Stimulated activated CD4-positive, alpha-beta T cell treated with anti-CD3 and anti-CD28 coated beads, TNF-alpha, amount 100 ng/mL, for 4 hours (primary cell): ENCODE measurements around the gene ZNF337.
"Not testable (repeated sequence)": the region's sequence is repeated elsewhere in the genome, so short reads cannot be mapped to it uniquely, and the experiment has no call there.

Source experiments
- DNase-seq, 3 experiments: peaks; one replicate each; pipeline ENCODE4 v3.0.0-alpha.2; 2020; ENCODE audit warnings: low read depth in 3 of 3

The ZNF337 gene

DNA sequence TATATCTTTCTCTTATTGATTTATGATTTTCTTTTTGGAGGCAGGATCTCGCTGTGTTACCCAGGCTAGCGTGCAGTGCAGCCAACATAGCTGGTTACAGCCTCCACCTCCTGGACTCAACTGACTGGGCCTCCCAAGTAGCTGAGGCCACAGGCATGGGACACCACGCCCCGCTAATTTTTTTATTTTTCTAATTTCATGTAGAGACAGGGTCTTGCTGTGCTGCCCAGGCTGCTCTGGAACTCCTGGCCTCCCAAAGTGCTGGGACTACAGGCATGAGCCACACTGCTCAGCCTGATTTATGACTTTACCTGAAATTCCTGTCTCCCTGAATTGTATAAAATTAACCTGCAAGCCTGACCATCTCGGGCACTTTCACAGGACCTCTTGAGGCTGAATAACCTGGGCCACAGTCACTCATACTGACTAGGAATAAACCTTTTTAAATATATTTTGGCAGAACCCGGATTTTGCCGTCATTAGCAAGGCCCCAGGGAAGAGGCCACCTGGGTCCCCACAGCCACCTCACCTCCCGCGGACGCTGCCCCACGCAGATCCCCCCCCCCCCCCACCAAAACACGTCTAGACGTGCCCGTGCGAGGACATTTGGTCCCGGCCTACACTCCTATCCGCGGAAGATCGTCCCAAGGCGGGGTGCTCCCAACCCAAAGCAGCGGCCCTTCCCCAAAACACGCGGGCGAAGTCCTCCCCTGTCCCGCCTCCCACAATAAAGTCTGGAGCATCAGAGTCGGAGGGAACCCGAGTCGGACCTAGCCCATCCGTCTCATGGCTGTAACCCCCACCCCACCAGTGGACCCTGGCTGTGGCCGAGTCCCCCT is 902 bp downstream of the ZNF337 start:
- no peak for DNase-seq

DNA sequence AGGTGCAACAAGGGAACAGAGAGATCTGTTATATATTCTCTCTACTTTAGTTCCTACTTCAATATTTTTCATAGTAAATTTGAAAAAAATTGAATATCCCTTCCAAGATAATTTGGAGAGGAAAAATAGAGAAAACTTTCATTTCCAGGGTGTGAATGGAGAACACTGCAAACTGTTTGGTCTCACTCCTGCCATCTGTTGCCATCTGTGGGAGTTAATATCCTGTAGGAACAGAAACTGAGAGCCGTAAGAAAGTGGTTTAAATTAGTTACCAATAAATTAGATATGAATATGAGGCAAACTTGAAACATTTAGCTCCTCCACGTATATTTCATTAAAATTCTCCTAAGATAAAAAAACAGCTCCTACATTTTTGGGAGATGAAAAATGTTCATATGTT is 4.2 kb downstream of the ZNF337 start:
- DNase-seq = no peak

DNA sequence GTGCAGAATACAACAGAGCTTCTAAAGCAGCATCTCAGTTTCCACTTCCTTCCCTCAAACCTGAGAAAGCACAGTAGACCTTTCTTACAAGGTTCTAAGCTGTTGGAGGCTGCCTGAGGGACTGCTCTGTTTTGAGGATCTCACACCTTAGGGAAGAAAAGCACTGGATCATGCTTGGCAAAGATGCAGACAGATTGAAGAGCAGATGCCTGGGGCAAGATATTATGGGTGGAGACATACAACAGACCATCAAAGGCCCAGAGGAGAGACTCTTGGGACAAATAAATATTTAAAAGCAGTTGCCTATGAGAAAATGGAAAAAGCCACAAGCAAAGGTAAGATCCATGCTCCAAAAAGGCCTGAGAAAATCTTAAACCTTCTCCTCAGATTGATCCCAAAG is 6.2 kb downstream of the ZNF337 start:
- DNase-seq = no peak

DNA sequence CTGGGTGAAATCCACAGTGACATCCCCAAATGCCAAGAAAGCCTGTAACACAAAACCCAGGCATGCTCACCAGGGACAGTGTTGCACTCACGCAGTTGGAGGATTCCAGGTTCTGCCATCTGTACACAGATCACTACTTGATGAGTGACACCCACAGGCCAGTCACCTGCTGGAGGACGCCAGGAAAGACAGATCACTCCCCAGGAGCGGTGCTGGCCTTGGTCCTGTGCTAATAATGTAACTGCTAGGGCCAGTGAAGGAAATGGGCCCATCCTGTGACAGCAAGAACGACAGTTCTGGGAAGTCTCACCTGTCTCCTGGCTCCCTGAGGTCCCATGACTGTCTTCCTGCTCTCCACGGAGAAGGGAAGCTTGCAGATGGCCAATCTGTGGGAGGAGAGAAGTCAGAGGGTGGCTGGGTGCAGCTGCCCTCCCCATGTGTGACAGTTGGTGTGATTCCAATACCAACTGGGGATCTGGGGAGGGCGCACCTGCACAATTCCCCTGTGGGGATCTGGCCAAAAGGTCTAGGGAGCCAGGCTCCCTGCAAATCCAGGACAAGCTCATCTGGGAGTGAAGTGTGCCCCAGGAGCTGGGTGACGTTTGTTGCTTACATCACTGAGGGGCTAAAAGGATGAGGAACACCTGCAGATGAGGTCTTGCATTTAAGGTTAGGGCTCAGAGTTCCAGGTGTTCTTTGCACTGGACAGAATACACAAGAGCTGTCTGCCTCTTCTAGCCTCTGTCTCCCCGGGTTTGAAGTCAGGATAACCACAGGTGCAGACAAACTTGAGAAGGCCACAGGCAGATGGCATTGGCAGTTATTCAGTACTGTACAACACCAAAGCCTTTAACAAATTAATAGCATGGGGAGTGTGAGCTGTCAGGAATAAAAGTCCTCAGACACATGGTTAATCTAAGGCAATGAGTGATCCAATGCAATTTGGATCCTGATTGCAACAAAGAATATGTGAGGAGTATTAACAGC is 10.3 kb downstream of the ZNF337 start:
- DNase-seq = no peak

DNA sequence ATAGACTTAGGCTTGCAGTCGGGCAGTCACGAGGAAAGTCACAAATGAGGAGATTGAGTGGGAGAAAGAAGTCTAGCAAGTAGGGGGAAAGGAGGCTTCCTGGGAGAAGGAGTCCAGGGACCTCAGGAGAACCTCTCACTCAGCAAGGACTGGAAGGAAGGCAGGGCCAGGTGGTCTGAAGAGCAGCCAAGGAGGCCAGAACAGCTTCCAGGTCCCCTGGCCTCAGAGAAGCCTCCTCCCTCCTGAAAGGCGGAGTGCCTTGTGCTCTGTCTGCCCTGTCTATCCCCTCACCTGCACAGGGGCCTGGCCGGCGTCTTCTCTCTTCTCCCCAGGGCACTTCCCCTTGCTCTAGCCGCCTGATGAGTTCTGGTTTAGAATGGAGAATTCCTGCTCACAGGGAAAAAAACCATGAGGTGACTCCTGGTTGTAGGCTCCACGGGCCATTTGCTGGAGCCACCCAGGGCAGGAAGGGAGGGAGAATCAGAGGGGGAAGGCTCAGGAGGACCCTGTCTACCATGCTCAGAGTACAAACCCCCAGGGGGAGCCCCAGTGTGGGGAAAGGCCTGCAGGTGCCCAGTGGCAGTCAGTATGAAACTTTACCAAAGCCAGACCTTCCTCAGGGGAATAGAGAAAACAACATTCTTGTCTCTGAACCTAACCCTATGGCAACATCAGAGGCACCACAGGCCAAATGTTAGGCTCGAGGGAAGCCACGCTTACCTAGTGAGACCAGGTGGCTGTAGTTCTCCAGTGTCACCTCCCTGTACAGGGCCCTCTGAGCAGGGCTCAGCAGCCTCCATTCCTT is 11.2 kb downstream of the ZNF337 start:
- DNase-seq = no peak

DNA sequence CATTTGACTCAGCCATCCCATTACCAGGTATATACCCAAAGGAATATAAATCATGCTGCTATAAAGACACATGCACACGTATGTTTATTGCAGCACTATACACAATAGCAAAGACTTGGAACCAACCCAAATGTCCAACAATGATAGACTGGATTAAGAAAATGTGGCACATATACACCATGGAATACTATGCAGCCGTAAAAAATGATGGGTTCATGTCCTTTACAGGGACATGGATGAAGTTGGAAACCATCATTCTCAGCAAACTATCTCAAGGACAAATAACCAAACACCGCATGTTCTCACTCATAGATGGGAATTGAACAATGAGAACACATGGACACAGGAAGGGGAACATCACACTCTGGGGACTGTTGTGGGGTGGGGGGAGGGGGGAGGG is 12.8 kb downstream of the ZNF337 start:
- DNase-seq = not testable (repeated sequence)

DNA sequence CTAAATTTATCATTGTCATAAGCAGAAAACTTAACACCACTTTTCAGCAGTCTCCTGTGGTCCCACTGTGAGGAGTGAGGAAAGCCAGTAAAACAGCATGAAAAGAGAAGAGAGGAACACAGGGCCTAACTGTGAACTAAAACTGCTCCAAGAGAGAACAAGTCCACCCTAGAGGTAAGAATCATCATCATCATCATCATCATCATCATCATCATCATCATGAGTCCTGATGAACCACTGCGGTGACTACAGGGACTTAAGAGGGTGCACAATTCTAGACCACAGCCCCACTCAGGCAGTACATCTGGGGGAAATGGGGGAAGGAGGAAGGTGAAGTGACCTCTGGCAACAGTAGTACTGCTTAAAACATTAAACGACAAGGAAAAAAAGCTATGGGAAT is 13.6 kb downstream of the ZNF337 start:
- no peak for DNase-seq

DNA sequence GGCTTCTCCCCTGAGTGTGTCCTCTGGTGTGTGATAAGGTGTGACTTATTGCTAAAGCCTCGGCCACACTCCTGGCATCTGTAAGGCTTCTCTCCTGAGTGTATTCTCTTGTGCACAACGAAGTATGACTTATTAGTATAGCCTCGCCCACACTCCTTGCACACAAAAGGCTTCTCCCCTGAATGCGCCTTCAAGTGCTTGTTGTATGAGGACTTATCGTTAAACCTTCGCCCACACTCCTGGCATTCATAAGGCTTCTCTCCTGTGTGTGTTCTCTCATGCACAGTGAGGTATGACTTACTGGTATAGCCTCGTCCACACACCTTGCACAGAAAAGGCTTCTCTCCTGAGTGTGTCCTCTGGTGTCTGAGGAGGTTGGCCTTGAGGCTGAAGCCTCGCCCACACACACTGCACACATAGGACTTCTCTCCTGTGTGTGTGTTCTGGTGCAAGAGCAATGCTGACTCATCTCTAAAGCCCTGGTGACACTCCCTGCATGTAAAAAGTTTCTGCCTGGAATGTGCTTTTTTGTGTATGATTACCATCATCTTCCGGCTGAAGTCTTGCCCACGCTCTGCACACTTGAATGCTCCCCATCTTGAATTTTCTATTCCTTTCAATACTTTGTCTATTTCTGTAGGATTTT is 20.4 kb downstream of the ZNF337 start:
- DNase-seq = no peak

DNA sequence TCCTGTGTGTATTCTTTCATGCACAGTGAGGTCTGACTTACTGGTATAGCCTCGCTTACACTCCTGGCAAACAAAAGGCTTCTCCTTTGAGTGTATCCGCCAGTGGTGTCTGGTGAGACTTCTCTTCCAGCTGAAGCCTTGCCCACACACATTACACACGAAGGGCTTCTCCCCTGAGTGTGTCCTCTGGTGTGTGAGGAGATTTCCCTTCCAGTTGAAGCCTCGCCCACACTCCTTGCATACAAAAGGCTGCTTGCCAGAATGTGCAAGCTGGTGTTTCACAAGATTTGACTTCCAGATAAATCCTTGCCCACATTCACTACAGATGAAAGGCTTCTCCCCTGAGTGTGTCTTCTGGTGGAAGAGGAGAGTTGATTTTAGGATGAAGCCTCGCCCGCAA is 21.5 kb downstream of the ZNF337 start:
- DNase-seq = no peak

DNA sequence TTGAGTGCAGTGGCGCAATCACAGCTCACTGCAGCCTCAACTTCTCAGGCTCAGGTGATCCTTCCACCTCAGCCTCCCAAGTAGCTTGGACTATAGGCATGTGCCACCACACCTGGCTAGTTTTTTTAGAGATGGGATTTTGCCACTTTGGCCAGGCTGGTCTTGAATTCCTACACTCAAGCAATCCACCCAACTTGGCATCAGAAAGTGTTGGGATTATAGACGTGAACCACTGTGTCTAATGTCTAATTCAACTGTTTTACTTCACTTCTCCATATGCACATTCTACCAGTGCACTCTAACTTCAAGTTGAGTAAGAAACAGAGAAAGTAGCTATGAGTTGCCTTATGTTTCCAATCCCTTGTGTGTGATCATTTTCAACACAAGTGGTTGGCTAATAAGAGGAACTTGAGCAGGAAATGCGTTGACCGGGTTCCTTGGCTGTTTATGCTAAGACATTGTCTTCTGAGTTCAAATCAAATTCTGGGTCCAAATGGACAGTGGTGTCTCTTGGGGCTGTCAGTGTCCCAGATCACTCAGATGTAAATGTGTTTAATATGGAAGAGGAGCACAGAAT is 23.9 kb downstream of the ZNF337 start:
- DNase-seq = no peak

DNA sequence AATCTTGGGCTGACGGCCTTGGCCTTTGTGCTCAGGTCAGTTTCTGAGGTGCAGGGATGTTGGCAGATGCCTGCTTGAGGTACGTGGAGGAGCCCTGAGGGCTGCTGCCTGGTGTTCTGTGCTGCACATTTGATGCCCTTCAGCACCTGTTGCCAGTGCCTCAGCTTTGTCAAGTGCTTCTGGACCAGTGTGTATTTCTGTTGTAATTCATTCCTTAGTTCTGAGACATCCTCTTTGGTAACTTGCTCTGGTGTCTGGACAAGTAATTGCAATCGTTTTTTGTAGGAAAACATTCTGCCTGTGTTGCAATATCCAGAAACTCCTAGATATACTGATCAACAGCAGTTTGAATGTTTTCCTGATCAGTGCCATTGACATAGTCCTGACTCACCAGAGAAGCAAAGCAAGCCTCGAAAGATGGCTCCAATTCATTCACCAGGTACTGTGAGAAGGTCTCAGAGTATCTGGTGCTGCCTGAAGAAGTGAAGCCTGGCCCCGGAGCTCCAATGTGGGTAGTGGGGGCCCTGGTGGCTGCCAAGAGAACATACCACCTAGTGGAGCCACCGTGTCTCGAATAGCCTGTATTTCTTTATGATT is 26.7 kb downstream of the ZNF337 start:
- no peak for DNase-seq

DNA sequence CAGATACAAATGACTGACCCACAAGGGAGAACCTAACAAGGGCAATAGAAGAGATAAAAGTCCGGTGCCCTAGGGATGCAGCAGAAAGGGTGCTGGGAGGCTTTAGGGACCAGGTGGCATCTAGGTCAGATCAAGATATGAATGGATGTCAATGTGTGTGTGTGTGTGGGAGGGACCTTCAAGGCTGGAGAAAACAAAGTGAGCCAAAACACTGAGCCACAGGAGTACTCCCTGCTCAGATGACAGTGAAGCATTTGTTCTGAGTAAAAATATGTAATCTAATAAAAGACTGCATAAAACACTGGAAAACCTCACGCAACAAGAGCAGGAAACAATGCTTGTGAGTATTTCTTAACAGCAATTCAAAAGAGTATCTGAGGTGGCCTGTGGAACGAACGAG is 28.2 kb downstream of the ZNF337 start:
- DNase-seq = no peak

DNA sequence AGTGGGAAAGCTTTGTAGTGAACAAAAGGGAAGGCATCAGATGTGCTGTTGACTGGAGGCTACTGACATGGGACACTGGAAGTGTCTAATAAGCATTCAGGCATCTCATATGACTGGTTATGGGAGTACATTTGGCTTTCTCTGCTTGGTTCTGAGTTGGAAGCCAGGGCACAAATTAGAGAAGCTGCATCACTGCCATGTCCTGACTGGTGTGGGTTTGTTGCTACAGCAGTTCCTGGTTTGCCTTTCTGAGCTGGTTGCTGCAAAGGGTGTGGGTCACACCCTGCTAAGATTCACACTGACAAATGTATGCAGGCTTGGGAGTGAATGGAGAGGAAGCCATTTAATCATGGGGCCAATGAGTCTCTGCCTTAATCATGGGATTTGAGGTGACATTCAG is 36.7 kb downstream of the ZNF337 start:
- DNase-seq = no peak

DNA sequence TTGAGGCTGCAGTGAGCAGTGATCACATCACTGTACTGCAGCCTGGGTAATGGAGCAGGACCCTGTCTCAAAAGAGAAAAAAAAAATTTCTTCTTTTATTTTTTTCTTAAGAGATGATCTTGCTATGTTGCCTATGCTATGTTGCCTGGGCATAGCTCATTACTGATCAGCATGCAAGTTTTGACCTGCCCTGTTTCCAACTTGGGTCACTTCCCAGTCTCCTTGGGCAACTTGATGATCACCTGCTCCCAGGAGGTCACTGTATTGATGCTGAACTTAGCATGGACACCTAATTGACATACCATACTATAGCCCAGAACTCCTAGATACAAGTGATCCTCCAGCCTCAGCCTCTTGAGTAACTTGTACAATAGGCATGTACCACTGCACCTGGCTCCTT is 42.2 kb downstream of the ZNF337 start:
- no peak for DNase-seq

DNA sequence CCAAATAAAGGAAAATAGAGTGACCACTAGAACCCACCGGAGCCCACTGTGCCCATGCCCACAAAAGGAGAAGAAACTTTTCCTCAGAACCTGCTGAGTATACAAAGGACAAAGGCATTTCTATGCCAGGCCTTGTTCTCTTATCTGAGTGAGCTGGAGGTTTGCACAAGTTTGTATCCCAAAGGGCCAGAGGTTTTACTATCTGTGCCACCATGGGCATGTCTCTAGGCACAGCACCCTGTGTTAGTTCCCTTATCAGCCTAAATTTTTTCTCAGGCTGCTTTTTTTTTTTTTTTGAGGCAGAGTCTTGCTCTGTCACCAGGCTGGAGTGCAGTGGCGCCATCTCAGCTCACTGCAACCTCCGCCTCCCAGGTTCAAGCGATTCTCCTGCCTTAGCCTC is 43.8 kb downstream of the ZNF337 start:
- DNase-seq = not testable (repeated sequence)

DNA sequence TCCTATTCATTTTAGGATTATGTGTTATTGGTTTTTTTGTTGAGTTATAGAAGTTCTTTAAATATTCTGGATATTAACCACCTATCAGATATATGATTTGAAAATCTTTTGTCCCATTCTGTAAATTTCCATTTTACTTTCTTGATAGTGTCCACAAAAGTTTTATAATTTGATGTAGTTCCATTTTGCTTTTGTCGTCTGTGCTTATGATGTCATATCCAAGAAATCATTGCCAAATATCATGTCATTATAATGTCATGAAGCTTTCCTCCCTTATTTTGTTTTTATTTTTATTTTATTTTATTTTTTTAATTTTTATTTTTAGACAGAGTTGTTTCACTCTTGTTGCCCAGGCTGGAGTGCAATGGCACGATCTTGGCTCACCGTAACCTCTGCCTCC is 51.8 kb downstream of the ZNF337 start:
- no peak for DNase-seq

DNA sequence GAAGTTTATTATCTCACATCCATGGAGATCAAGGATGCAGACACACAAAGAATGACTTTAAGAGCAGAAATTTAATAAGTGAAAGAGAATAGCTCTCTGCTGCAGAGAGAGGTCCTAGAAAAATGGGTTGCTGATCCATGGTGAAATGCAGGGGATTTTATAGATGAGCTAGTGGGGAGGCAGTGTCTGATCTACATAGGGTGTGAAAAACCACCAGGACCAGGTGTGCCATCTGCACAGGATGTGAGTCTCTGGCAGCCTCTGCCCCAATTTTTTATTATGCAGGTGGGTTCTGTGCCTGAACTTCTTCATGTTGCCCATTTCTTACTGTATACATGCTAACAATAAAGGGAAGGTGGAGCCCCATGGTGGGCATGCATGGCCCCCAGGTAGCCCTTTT is 52.9 kb downstream of the ZNF337 start:
- no peak for DNase-seq

DNA sequence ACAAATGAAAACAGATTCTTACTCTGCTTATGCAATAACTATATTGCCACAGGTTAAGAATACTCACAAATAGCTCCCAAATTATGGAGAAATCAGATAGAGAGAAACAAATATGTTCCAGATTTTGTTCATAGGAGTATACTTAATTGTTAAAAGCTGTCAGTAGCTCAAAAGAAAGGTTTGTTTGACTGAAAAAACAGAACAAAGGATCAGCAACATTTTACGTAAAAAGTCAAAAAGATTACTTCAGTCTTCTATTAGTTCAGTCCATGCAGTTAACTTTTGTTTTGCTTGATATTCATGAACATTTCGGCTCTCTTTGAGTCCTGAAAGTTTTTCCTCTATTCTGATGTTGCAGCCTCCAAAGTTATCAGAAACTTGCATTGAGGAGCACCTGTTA is 59.4 kb downstream of the ZNF337 start:
- no peak for DNase-seq

DNA sequence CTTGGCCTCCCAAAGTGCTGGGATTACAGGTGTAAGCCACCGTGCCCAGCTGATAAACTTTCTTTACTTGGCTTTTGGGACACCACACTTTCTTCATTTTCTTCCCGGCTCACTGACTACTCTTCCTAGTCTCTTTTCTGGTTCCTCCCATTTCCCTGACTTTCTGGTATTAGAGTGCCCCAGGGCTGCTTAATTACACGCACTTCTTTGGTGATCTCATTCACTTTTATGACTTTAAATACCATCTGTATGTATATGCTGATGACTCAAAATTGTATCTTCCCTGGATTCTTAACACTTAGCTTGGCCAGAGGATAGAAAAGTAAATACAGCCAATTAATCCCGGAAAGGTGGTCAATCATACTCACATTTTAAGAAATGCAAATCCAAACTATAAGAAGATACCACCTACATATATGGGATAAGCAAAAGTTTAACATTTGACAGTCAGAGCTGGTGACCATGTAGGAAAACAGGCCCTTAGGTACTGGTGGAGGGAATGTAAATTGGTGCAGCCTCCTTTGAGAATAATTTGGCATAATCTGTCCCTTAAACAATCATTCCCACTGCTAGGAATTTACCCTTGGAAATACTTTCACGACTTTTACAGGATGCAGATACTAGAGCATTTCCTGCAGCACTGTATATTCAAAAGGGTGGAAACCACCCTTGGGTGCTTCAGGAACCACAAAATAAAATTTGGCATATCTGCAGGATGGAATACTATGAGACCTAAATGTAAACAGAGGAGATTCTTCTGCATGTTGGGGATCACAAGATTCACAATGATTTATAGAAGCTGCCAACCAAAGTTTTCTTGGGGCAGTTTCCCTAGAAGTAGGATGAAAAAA is 63.5 kb downstream of the ZNF337 start:
- DNase-seq = no peak

DNA sequence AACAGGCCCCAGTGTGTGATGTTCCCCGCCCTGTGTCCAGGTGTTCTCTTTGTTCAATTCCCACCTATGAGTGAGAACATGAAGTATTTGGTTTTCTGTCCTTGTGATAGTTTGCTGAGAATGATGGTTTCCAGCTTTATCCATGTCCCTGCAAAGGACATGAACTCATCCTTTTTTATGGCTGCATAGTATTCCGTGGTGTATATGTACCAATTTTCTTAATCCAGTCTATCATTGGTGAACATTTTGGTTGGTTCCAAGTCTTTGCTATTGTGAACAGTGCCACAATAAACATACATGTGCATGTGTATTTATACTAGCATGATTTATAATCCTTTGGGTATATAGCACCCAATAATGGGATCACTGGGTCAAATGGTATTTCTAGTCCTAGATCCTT is 66.0 kb downstream of the ZNF337 start:
- not testable (repeated sequence) for DNase-seq
